AG09319 (cell line): Measurements from ENCODE around the gene EEPD1.
A peak's percentile ranks its signal among the peaks of the same experiment; 100 is the strongest.
"Not testable (repeated sequence)": the region's sequence is repeated elsewhere in the genome, so short reads cannot be mapped to it uniquely, and the experiment has no call there.

ENCODE experiments used
- DNase-seq: peaks from one replicate; pipeline ENCODE4 v3.0.0-alpha.2; 2010; ENCODE audit warnings: low read depth; ENCODE audit errors: extremely low read depth
- TF ChIP-seq, protein P1 (sequence below): IDR thresholded peaks from 2 replicates; pipeline ENCODE4 v1.5.1; 2011; ENCODE audit warnings: low read depth, mild to moderate bottlenecking, inconsistent platforms, low read length, moderate library complexity

The EEPD1 gene

DNA sequence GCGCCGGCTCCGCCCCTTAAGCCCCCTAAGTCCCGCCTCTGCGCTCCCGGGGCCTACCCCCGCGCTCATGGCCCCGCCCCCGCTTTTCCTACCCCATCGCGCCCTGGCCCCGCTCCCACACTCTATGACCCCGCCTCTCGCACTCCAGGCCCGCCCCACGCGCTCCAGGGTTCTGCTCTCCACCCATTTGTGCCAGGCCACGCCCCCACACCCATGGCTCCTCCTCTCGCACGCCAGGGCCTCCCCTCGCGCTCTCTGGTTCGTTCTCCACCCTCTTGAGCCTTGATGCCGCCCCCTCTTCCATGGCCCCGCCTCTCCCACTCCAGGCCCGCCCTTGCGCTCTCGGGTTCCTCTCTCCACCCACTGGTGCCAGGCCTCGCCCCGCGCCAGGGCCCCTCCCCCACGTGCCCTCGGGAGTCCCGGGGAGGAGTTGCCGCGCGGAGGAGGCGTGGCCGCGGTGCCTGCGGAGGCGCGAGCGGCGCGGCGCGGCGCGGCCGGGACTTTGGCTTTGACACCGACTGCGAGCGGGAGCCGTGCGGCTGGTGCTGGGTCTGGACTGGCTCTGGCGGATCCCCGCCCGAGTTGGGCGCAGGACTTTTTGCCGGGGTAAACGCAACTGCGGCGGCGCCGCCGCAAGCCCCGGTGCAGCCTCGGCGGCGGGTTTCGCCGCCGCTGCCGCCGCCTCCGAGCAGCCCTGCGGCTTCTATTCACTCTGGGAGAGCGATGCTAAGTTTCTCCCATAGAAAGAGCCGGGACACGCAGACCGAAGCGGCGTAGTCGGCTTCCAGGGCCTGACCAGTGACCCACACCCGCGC lies at the start of gene EEPD1:
Gene EEPD1, plus strand, starts transcription at position 499 of the 815 bp plus-strand sequence. CDS start 1,071 bp downstream, outside the sequence.
- peak; percentile 99 for DNase-seq
- TF ChIP-seq, protein P1, sequence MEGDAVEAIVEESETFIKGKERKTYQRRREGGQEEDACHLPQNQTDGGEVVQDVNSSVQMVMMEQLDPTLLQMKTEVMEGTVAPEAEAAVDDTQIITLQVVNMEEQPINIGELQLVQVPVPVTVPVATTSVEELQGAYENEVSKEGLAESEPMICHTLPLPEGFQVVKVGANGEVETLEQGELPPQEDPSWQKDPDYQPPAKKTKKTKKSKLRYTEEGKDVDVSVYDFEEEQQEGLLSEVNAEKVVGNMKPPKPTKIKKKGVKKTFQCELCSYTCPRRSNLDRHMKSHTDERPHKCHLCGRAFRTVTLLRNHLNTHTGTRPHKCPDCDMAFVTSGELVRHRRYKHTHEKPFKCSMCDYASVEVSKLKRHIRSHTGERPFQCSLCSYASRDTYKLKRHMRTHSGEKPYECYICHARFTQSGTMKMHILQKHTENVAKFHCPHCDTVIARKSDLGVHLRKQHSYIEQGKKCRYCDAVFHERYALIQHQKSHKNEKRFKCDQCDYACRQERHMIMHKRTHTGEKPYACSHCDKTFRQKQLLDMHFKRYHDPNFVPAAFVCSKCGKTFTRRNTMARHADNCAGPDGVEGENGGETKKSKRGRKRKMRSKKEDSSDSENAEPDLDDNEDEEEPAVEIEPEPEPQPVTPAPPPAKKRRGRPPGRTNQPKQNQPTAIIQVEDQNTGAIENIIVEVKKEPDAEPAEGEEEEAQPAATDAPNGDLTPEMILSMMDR, result no peak

DNA sequence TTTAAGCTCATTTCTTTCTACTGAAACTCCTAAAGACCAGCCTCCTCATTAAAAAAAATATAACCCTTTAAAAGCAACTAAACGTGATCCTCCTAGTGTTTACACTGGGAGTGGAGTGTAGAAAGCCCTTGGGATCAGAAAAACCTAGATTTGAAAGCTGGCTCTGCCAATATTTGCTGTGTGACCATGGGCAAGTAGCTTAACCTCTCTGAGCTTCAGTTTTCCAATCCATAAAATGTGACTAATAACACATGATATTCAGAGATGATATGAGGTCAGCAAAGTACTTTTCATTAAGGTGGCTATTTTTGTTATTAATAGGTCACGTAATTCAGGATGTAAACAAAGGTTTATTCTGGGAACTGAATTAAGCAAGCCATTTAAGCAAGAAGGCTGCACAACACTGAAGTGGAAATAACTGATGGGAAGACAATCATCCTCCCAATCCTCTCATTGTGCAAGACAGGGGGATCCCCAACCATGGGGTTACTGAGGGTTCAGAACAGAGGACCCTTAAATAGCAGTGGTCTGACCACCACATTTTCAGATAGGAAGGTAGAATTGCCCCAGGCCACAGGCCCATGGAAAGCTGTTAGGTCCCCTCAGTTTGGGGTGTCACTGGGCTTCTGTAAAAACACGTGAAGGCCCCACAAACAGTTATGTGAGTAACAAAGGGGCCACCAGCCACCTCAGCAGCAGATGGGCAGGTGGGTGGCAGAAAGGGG lies 49.1 kb upstream of the EEPD1 start:
- TF ChIP-seq, protein P1, result no peak
- DNase-seq, result no peak

DNA sequence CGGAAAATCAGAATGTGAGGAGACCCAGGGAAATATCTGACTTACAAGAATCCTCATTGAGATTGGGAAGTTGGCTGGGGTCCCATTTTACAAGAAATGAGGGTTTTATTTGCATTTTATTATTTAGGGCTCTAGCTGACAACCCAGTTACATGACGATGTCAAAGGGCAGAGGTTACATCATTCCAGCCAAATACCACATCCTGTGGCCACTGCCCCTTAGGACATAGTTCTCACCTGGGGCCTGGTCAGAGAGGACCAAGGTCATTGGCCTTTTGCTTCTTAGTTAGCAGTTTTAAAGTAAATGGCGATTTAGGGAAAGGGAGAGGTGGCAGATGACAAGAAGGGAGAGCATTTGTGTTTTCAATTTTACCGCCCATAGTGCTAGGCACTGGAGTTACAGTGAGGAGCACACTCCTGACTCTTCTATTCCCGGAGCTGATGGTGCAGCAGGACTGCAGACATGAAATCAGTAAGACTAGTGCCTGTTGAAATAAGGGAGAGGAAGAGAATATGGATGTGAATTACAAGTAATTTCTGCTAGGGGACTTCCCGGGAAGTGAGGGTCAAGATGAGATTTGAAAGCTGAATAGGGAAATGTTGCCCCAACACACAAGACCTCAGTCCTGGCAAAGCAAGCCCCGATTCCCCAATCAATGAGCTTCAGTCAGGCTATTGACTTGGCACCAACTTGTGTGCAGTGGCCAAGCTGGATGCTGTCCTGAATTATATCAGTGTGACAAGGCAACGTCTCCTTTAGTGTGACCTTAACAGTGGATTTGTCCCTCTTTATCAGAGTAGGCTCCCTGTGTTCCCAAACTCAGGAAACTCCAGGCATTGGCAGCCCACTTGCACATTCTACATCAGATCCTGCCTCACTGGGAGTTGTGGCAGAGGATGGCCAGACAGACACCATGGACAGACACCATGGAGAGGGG lies 45.8 kb upstream of the EEPD1 start:
- DNase-seq, result not testable (repeated sequence)

DNA sequence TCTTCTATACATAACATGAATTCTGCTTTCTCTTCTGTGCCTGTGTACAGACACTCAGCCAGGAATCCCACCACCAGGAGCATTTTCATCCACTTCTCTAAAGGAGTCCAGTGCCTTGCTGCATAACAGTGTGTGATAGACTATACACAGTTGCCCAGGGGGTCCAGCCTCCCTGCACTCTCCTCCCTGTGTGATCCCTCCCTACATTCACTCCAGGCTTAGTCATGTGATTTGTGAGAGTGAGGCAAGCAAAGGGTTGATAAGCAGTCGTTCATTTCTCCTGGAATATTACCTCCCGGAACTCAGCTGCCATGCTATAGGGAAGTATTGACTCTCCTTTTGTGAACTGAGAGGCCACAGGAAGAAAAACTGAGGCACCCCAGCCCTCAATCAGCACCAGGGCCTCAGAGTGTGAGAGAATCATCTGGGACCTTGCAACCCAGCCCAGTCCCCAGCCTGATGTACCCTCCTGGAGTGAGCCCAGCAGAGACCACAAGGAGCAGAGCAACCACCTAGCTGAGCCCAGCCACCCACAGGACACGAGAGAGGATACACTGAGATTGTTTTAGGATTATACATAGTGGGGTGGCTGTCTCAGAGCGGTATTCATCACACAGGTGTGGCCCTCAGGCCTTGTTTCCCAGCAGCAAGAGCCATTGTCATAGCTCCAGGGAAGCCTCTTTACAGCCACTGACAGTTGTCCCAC lies 45.0 kb upstream of the EEPD1 start:
- TF ChIP-seq, protein P1, result no peak
- DNase-seq, result no peak

DNA sequence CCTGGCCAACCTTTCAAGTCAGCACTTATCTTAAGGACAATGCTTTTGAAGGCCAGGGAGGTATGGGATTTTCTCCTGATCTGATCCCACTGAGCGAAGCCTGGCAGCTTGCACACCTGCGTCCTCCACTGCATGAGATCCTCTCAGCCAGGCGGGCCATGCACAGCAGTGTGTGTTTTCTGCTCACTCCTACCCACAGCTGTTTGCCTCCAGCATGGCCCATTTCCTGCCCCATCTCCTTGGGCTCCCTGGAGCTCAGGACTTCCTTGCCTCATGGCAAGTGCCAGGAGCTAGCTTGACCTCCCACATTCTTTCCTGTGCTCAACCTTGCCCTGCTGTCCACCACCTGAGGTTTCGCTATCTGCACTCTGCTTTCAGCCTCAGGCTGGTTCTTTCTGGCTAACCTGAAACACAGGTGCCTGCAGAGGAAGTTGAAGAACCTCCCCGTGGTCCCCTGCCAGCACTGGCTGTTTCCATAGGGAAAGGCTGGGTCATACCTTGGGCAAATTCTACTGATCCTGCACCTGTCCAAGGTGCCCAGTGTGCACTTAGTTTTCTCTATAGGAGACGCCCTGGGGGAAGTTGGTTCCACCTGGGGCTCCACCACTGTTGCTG lies 43.9 kb upstream of the EEPD1 start:
- no peak for DNase-seq
- TF ChIP-seq, protein P1, result no peak

DNA sequence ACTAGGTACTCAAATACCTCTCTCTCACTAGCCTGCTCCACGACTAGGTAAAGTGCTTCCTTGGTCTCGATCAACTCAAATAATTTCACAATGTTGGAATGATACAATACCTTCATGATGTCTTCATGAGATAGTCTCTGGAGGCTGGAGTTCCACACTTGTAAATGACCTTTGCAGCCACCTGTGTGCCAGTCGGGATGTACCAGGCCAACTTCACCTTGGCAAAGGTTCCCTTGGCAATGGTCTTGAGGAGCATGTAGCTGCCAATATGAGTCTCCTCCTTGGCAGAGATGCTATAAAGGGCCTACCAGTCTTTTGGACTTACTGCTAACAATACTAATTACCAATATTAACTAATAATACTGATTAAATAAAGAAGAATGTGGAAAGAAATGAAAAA lies 42.5 kb upstream of the EEPD1 start:
- no peak for DNase-seq
- TF ChIP-seq, protein P1, result no peak
